Central memory CD8-positive, alpha-beta T cell (primary cell): ENCODE measurements around the gene PPFIA2.
"Not testable (repeated sequence)": the region's sequence is repeated elsewhere in the genome, so short reads cannot be mapped to it uniquely, and the experiment has no call there.

Experiments
- ATAC-seq: fragments of 150-1000 bp; cut with Tn5 transposase; replicated peaks from 2 replicates; pipeline ENCODE4 v1.10.0; 2022; ENCODE audit warnings: mild to moderate bottlenecking, moderate FRiP score, moderate number of reproducible peaks; ENCODE audit not compliant: poor library complexity, severe bottlenecking; ENCODE audit errors: extremely low read depth
- DNase-seq, 2 donors: peaks; one replicate each; pipeline ENCODE4 v3.0.0; 2021; ENCODE audit warnings: low spot score in 2 of 2
- H3K27ac Mint-ChIP-seq: one replicate; pipeline ENCODE4 v1.8.0; 2022; ENCODE audit warnings: low read depth, mild to moderate bottlenecking, moderate library complexity, mixed read lengths
- H3K27me3 Mint-ChIP-seq: one replicate; pipeline ENCODE4 v1.8.0; 2022; ENCODE audit warnings: mixed read lengths
- H3K36me3 Mint-ChIP-seq: one replicate; pipeline ENCODE4 v1.8.0; 2022; ENCODE audit warnings: mild to moderate bottlenecking, moderate library complexity, mixed read lengths; ENCODE audit not compliant: insufficient read depth
- H3K4me1 Mint-ChIP-seq: one replicate; pipeline ENCODE4 v1.8.0; 2022; ENCODE audit warnings: mixed read lengths
- H3K4me3 Mint-ChIP-seq: one replicate; pipeline ENCODE4 v1.8.0; 2022; ENCODE audit warnings: mild to moderate bottlenecking, moderate library complexity, mixed read lengths
- H3K9me3 Mint-ChIP-seq: one replicate; pipeline ENCODE4 v1.8.0; 2022; ENCODE audit warnings: mixed read lengths

Gene PPFIA2

GRCh38 chr12:81212996-81213696 lies 546.0 kb downstream of the PPFIA2 start:
- H3K27me3 Mint-ChIP-seq: no peaks in the 10 kb centered on the region

DNA sequence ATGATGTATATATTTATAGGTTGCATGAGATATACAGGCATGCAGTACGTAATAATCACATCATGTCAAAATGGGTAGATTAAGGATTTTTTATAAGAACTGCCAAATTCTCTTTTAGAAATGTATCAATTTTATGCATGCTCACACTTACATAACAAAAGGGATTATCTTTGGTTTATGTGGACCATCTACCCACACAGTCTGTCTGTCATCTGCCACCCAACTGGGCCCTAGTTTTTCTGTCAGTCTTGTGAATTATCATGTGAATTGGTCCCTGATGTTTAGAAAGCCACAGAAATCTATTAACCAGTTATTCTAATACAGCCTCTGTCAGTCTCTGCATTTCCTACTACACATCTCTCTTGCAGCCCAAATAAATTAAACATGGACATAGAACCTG lies 547.8 kb downstream of the PPFIA2 start:
- H3K27ac Mint-ChIP-seq: no peak overlapping the region
- no peak overlapping the region for H3K4me3 Mint-ChIP-seq
- no peak for DNase-seq
- no peak for ATAC-seq
- no peaks in the 10 kb centered on the region for H3K36me3 Mint-ChIP-seq
- H3K4me1 Mint-ChIP-seq: no peaks in the 10 kb centered on the region
- no peaks in the 10 kb centered on the region for H3K27me3 Mint-ChIP-seq
- peaks cover 34% of the 10 kb centered on the region for H3K9me3 Mint-ChIP-seq

More at GRCh38 chr12:81212996-81213696, 546.0 kb downstream of the PPFIA2 start:
- Mint-ChIP-seq H3K4me3 (no peak overlapping the region), H3K4me1 (no peaks in the 10 kb centered on the region), H3K9me3 (peaks cover 33% of the 10 kb centered on the region), H3K36me3 (no peaks in the 10 kb centered on the region), H3K27ac (no peak overlapping the region)
- ATAC-seq (no peak), DNase-seq (no peak)

DNA sequence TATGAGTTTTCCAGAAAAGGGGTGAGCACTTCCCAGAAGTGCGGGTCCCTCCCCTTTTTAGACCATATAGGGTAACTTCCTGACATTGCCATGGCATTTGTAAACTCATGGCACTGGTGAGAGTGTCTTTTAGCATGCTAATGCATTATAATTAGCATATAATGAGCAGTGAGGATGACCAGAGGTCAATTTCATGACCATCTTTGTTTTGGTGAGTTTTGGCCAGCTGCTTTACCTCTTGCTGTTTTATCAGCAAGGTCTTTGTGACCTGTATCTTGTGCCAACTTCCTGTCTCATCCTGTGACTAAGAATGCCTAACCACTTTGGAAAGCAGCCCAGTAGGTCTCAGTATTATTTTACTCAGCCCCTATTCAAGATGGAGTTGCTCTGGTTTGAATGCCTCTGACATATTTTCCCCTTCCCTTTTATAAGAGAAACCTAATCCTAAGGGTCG lies 549.4 kb downstream of the PPFIA2 start:
- not testable (repeated sequence) for H3K4me3 Mint-ChIP-seq, DNase-seq, ATAC-seq, H3K4me1 Mint-ChIP-seq, H3K36me3 Mint-ChIP-seq, H3K27me3 Mint-ChIP-seq, H3K27ac Mint-ChIP-seq
- peaks cover 34% of the 10 kb centered on the region for H3K9me3 Mint-ChIP-seq

DNA sequence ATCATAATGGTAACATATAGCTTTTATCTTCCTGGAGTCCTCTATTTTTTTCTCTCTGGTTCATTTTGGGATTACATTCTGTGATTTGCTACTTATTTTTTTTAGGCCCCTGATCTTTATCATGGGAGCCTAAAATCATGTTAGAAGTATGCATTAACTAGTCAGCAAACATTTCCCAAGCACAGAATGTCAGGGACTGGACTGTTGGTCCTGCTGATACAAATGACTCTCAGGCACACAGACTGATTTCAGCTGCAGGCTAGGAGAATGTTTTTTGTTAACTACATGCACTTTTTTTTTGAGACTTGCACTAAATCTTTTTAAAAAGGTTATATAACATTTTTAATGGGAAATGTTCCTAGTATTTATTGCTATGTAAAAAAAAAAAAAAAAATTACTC lies 550.1 kb downstream of the PPFIA2 start:
- ATAC-seq (no peak), DNase-seq (no peak)
- no peaks in the 10 kb centered on the region for H3K4me1 Mint-ChIP-seq
- no peak overlapping the region for H3K4me3 Mint-ChIP-seq
- H3K27ac Mint-ChIP-seq: no peak overlapping the region
- H3K27me3 Mint-ChIP-seq: no peaks in the 10 kb centered on the region
- H3K9me3 Mint-ChIP-seq: peaks cover 33% of the 10 kb centered on the region
- no peaks in the 10 kb centered on the region for H3K36me3 Mint-ChIP-seq

- DNase-seq: no peak
These were observed 550.8 kb downstream of the PPFIA2 start for GRCh38 chr12:81208187-81208911.

More at GRCh38 chr12:81208187-81208911, 550.8 kb downstream of the PPFIA2 start:
- no peak for ATAC-seq
- H3K4me1 Mint-ChIP-seq: no peaks in the 10 kb centered on the region
- peaks cover 26% of the 10 kb centered on the region for H3K9me3 Mint-ChIP-seq
- no peak overlapping the region for H3K27ac Mint-ChIP-seq
- H3K36me3 Mint-ChIP-seq: no peaks in the 10 kb centered on the region
- H3K4me3 Mint-ChIP-seq: no peak overlapping the region
- no peaks in the 10 kb centered on the region for H3K27me3 Mint-ChIP-seq
